Colonic mucosa (tissue), 4 donors: Measurements from ENCODE around the gene PCCA. TPM values are rescaled to one million over a fixed set of nuclear protein-coding genes. Genes with fewer than 3 reads are reported as not detected.
"Not testable (repeated sequence)": the region's sequence is repeated elsewhere in the genome, so short reads cannot be mapped to it uniquely, and the experiment has no call there.

Experiments
- DNase-seq: peaks from one replicate; pipeline ENCODE4 v3.0.0-alpha.2; 2020
- H3K27ac ChIP-seq: fragments of 200-600 bp; one replicate; pipeline ENCODE4 v1.8.0; 2021
- H3K27me3 ChIP-seq: fragments of 200-600 bp; one replicate; pipeline ENCODE4 v1.8.0; 2021
- H3K36me3 ChIP-seq: fragments of 200-600 bp; one replicate; pipeline ENCODE4 v1.8.0; 2021
- H3K4me1 ChIP-seq: fragments of 200-600 bp; one replicate; pipeline ENCODE4 v1.8.0; 2021; ENCODE audit warnings: mild to moderate bottlenecking
- H3K4me3 ChIP-seq: fragments of 200-600 bp; one replicate; pipeline ENCODE4 v1.8.0; 2021
- H3K9ac ChIP-seq, 2 donors: one replicate each; pipeline ENCODE4 v1.7.0; 2013; ENCODE audit warnings: control low read depth in 2 of 2, low read depth in 2 of 2, low read length in 2 of 2
- H3K9me3 ChIP-seq: fragments of 200-600 bp; one replicate; pipeline ENCODE4 v1.8.0; 2021
- CTCF ChIP-seq: fragments of 200-600 bp; IDR thresholded peaks from one replicate; pipeline ENCODE4 v1.8.0; 2022; ENCODE audit warnings: antibody characterized with exemption, mild to moderate bottlenecking
- intact Hi-C: fragments of 100-400 bp; cut with DNase I; formaldehyde crosslinking; loops from one replicate; pipeline ENCODE4 v1.14.1; 2022
- total RNA-seq, 2 donors: library from RNA; stranded (reverse); fragmentation: NEBNext Ultra II Directional in 1 of 2; extraction: Animal tissue kit (Norgen Biotek cat#: 25700) in 1 of 2; gene quantifications; one replicate each; pipeline ENCODE4 v1.2.1, GENCODE V29; 2021
- donor health status: healthy.
- donor health status: DM: no; HTN: no; CAD: no.
- donor health status: DM: no; HTN: no; CAD: no.

Gene PCCA
- total RNA-seq, 2 donors from 2014 or later = 65.5 to 109 TPM

- DNase-seq = no peak
- no peaks in the 10 kb centered on the region for H3K36me3 ChIP-seq
- no peak overlapping the region for H3K4me3 ChIP-seq
- H3K4me1 ChIP-seq = no peaks in the 10 kb centered on the region
- TF ChIP-seq CTCF = no peak
- intact Hi-C loops = no loop called here
- no peaks in the 10 kb centered on the region for H3K27me3 ChIP-seq
- no peak overlapping the region for H3K27ac ChIP-seq
- no peak overlapping the region for H3K9ac ChIP-seq
- H3K9me3 ChIP-seq = no peaks in the 10 kb centered on the region
Observed at GRCh38 chr13:100146534-100146933, 57.6 kb downstream of the PCCA start.

- H3K9ac ChIP-seq = no peak overlapping the region
- H3K27ac ChIP-seq = no peak overlapping the region
- H3K36me3 ChIP-seq = no peaks in the 10 kb centered on the region
- TF ChIP-seq CTCF = no peak
- intact Hi-C loops = no loop called here
- H3K27me3 ChIP-seq = no peaks in the 10 kb centered on the region
- H3K4me1 ChIP-seq = no peaks in the 10 kb centered on the region
- no peak for DNase-seq
- H3K4me3 ChIP-seq = no peak overlapping the region
- H3K9me3 ChIP-seq = no peaks in the 10 kb centered on the region
Observed at GRCh38 chr13:100147825-100148224, 58.9 kb downstream of the PCCA start.

- H3K27ac ChIP-seq = no peak overlapping the region
- H3K9ac ChIP-seq = no peak overlapping the region
- H3K36me3 ChIP-seq = no peaks in the 10 kb centered on the region
- H3K27me3 ChIP-seq = no peaks in the 10 kb centered on the region
- no peak overlapping the region for H3K4me3 ChIP-seq
- no peak for TF ChIP-seq CTCF
- no peaks in the 10 kb centered on the region for H3K9me3 ChIP-seq
- no peaks in the 10 kb centered on the region for H3K4me1 ChIP-seq
- DNase-seq = no peak
- intact Hi-C loops = no loop called here
Observed at GRCh38 chr13:100148422-100148821, 59.5 kb downstream of the PCCA start.

GRCh38 chr13:100149389-100149788, 60.5 kb downstream of the PCCA start:
- no peak overlapping the region for H3K27ac ChIP-seq
- no peaks in the 10 kb centered on the region for H3K27me3 ChIP-seq
- H3K4me3 ChIP-seq = no peak overlapping the region
- TF ChIP-seq CTCF = no peak
- H3K36me3 ChIP-seq = no peaks in the 10 kb centered on the region
- H3K9ac ChIP-seq = no peak overlapping the region
- H3K9me3 ChIP-seq = no peaks in the 10 kb centered on the region
- no peaks in the 10 kb centered on the region for H3K4me1 ChIP-seq
- DNase-seq = no peak
- intact Hi-C loops = no loop called here

GRCh38 chr13:100150711-100151110, 61.8 kb downstream of the PCCA start:
- H3K36me3 ChIP-seq, H3K27ac ChIP-seq, H3K9ac ChIP-seq, DNase-seq, H3K9me3 ChIP-seq, H3K4me1 ChIP-seq, H3K4me3 ChIP-seq, H3K27me3 ChIP-seq, intact Hi-C loops: not testable (repeated sequence)

GRCh38 chr13:100154842-100155416, 66.0 kb downstream of the PCCA start:
- no peaks in the 10 kb centered on the region for H3K36me3 ChIP-seq
- intact Hi-C loops = no loop called here
- no peaks in the 10 kb centered on the region for H3K27me3 ChIP-seq
- no peak overlapping the region for H3K9ac ChIP-seq
- DNase-seq = no peak
- TF ChIP-seq CTCF = no peak
- H3K27ac ChIP-seq = no peak overlapping the region
- no peak overlapping the region for H3K4me3 ChIP-seq
- H3K4me1 ChIP-seq = no peaks in the 10 kb centered on the region
- H3K9me3 ChIP-seq = no peaks in the 10 kb centered on the region
